Measurements from ENCODE around the gene ISOC2.
A peak's percentile ranks its signal among the peaks of the same experiment; 100 is the strongest.
"Not testable (repeated sequence)": the region's sequence is repeated elsewhere in the genome, so short reads cannot be mapped to it uniquely, and the experiment has no call there.

The ISOC2 gene

DNA sequence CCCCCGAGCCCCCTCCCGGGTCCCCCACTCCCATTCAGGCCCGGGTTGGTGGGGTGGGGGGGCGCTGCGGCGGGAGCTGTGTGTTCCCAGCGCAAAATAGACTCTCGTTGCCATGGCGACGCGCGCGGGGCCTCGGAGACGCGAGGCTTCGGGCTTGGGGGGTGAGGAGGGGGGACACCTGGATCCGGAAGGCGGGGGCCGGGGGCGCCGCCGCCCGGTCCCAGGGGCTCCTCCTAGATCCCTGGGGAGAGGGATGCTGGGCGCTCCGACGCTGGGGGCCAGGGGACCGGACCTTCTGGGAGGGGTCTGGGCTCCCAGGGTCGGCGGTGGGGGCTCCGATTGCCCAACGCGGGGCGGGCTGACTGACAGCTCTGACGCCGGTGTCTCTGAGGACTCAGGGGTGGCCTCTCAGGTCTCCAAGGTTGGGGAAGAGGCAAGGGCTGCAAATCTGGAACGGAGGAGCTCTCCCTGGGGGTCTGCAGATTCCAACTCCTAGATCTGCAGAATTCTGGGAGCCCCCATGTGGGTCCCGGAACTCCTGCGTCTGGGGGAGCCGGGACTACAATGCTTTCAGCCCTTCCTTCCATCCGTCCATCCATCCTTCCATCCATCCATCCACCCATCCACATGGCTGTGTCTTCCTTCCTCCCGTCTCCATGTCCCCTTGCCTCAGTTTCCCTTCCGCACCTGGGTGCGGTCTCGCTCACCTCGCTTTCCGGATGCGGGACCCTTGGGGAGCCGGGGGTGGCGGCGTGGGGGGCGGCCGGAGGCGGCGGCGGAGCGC lies 9.3 kb downstream of the ISOC2 start:
- no peak overlapping the region for H3K4me3 ChIP-seq (ENCODE audit: low read length)
- DNase-seq (ENCODE audit: low read depth): no peak
- peaks cover 4% of the 10 kb centered on the region for H3K36me3 ChIP-seq (ENCODE audit: control insufficient read depth, insufficient read depth, low read length, severe bottlenecking)
- H3K27me3 ChIP-seq (replicated peaks; ENCODE audit: control insufficient read depth, insufficient read depth, low read length): peaks cover 17% of the 10 kb centered on the region
- H3K9me3 ChIP-seq (ENCODE audit: control insufficient read depth, low read length): no peaks in the 10 kb centered on the region
- H3K9ac ChIP-seq (ENCODE audit: low read length): no peak overlapping the region
- no peaks in the 10 kb centered on the region for H3K4me1 ChIP-seq (ENCODE audit: control insufficient read depth, insufficient read depth, low read length)

DNA sequence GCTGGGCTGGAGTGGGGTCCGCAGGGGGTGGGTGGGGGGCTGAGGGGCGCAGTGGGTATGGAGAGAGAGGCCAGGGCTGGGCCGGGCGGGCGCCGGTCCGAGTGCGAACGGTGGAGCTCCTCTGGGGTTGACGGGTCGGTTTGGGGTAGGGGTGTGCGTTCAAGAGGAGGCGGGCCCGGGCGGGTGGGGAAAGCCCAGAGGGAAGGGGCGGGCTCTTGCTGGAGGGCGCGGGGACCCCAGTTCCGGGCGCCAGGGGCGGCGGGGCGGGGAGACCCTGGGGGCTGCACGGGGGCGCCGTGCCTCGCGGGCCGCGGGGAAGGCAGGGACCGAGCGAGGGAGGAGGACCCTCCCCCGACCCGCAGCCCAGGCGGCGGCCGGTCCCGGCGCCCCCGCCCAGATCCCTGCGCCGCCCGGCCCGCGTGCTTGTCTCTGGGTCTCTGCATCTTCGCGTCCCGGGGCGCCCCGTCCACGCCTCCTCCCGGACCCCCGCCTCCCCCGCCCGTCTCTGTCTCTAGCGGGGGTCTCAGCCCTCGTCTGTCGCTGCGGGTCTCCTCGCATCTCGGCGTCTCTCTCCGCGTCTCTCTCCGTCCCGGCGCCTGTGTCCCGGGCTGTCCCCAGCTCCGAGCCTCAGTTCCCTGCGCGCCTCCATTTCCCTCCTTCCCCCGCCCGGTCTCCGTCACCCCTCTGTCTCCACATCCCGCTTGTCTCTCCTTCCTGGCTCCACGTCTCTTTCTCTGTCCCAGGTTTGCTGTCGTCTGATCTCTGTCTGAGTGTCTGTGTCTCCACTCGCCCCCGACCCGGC lies 10.1 kb downstream of the ISOC2 start:
- Histone ChIP-seq H3K4me3 (ENCODE audit: low read length) (no peak overlapping the region), H3K4me1 (ENCODE audit: control insufficient read depth, insufficient read depth, low read length) (no peaks in the 10 kb centered on the region), H3K27me3 (replicated peaks; ENCODE audit: control insufficient read depth, insufficient read depth, low read length) (peaks cover 23% of the 10 kb centered on the region), H3K9ac (ENCODE audit: low read length) (no peak overlapping the region), H3K9me3 (ENCODE audit: control insufficient read depth, low read length) (no peaks in the 10 kb centered on the region), H3K36me3 (ENCODE audit: control insufficient read depth, insufficient read depth, low read length, severe bottlenecking) (peaks cover 4% of the 10 kb centered on the region)
- DNase-seq (ENCODE audit: low read depth): peak; percentile 38

DNA sequence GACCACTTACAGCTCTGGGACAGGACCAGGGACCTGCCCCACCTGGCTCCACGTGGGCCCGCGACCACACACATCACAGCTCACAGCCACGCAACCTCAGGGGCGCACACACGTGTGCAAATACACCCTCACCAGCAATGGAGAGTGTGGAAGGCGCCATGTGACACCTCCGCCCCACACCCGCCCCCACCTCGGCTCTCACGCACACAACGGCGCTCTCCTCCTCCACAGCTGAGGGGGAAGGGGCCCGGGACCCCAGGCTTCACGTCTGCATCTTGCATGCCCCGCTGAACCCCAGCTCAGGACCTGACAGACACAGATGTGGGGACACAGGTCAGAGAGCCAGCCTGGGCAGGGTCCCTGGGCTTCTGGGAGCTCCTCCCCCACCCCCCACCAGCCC lies 12.0 kb downstream of the ISOC2 start:
- Histone ChIP-seq H3K4me3 (ENCODE audit: low read length) (no peak overlapping the region), H3K9ac (ENCODE audit: low read length) (no peak overlapping the region), H3K36me3 (ENCODE audit: control insufficient read depth, insufficient read depth, low read length, severe bottlenecking) (no peaks in the 10 kb centered on the region), H3K27me3 (replicated peaks; ENCODE audit: control insufficient read depth, insufficient read depth, low read length) (peaks cover 37% of the 10 kb centered on the region), H3K4me1 (ENCODE audit: control insufficient read depth, insufficient read depth, low read length) (no peaks in the 10 kb centered on the region), H3K9me3 (ENCODE audit: control insufficient read depth, low read length) (no peaks in the 10 kb centered on the region)
- DNase-seq (ENCODE audit: low read depth): no peak

DNA sequence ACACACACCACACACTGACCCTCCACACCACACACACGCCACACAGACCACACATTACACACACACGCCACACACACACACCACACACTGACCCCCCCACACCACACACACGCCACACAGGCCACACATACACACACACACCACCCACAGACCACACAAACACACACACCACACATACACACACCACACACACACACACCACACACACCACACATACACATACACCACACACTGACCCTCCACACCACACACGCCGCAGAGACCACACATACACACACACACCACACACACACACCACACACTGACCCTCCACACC lies 13.3 kb downstream of the ISOC2 start:
- peaks cover 46% of the 10 kb centered on the region for H3K27me3 ChIP-seq (replicated peaks; ENCODE audit: control insufficient read depth, insufficient read depth, low read length)
- not testable (repeated sequence) for H3K9me3 ChIP-seq (ENCODE audit: control insufficient read depth, low read length); H3K36me3 ChIP-seq (ENCODE audit: control insufficient read depth, insufficient read depth, low read length, severe bottlenecking); H3K4me3 ChIP-seq (ENCODE audit: low read length); H3K4me1 ChIP-seq (ENCODE audit: control insufficient read depth, insufficient read depth, low read length); H3K9ac ChIP-seq (ENCODE audit: low read length); DNase-seq (ENCODE audit: low read depth)

DNA sequence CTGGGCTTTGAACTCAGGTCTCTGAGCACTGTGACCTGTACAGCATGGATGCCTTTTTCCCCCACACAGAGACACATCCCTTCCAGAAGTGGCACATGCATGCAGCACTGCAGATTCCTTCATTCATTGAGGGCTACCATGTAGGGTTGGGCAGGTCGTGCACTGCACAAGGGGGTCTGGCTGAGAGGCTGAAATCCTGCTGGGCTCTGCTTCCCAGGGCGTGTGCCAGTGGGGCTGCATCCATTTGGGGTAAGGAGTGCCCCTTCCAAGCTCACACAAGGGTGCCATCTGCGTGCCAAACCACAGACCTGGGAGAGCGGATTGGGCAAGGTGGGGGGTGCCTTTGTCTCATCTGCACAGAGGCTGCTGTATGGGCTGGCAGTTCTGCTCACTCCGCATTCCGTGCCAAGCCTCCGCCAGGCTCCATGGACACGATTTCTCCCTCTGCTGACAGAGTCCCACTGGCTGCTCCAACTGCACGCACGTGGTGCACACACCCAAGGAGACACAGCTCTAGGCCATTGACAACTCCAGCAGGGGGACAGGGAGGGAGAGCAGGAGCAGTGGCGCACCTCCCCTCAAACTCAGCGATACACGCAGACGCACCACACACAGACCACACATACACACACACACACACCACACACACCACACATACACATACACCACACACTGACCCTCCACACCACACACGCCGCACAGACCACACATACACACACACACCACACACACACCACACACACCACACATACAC lies 13.8 kb downstream of the ISOC2 start:
- peak; percentile 54 for DNase-seq (ENCODE audit: low read depth)
- Histone ChIP-seq H3K36me3 (ENCODE audit: control insufficient read depth, insufficient read depth, low read length, severe bottlenecking) (no peaks in the 10 kb centered on the region), H3K9me3 (ENCODE audit: control insufficient read depth, low read length) (no peaks in the 10 kb centered on the region), H3K9ac (ENCODE audit: low read length) (no peak overlapping the region), H3K4me3 (ENCODE audit: low read length) (no peak overlapping the region), H3K4me1 (ENCODE audit: control insufficient read depth, insufficient read depth, low read length) (no peaks in the 10 kb centered on the region), H3K27me3 (replicated peaks; ENCODE audit: control insufficient read depth, insufficient read depth, low read length) (peaks cover 46% of the 10 kb centered on the region)

DNA sequence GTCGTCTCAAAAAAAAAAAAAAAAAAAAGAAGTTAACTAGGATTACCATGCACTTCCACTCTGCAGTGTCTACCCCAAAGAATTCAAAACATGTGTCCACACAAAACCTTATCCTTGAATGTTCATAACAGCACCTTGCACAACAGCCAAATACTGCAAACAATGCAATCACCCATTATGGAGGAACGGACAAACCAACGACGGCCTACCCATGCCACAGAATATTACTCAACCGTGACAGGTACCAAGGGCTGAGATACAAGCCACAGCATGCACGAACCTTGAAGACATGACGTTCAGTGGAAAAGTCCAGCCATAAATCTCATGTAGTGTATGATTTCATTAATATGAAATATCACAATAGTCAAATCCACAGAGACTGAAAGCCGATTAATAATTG lies 15.4 kb downstream of the ISOC2 start:
- Histone ChIP-seq H3K36me3 (ENCODE audit: control insufficient read depth, insufficient read depth, low read length, severe bottlenecking) (no peaks in the 10 kb centered on the region), H3K4me1 (ENCODE audit: control insufficient read depth, insufficient read depth, low read length) (no peaks in the 10 kb centered on the region), H3K9ac (ENCODE audit: low read length) (no peak overlapping the region), H3K9me3 (ENCODE audit: control insufficient read depth, low read length) (no peaks in the 10 kb centered on the region), H3K4me3 (ENCODE audit: low read length) (no peak overlapping the region), H3K27me3 (replicated peaks; ENCODE audit: control insufficient read depth, insufficient read depth, low read length) (peaks cover 56% of the 10 kb centered on the region)
- DNase-seq (ENCODE audit: low read depth): no peak

DNA sequence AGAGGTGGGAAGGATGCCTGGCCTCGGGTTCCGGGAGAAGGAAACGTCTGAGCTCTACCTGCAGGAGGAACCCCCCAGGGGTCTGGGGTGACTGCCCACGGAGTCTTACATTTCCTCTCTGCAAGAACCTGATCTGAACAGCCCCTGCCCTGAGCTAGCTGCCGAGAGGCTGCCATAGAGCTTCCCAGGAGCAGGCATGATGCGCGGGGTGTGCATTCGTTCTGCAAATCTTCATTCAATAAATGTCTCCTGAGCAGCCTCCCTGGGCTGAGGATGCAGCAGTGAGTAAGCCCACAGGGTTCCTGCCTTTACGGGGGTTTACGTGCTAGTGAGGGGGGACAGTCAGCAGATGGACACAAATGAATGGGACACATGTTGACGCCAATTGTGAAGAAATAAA lies 16.8 kb downstream of the ISOC2 start:
- Histone ChIP-seq H3K4me1 (ENCODE audit: control insufficient read depth, insufficient read depth, low read length) (no peaks in the 10 kb centered on the region), H3K9ac (ENCODE audit: low read length) (no peak overlapping the region), H3K4me3 (ENCODE audit: low read length) (no peak overlapping the region), H3K9me3 (ENCODE audit: control insufficient read depth, low read length) (no peaks in the 10 kb centered on the region), H3K27me3 (replicated peaks; ENCODE audit: control insufficient read depth, insufficient read depth, low read length) (peaks cover 62% of the 10 kb centered on the region), H3K36me3 (ENCODE audit: control insufficient read depth, insufficient read depth, low read length, severe bottlenecking) (no peaks in the 10 kb centered on the region)
- no peak for DNase-seq (ENCODE audit: low read depth)

DNA sequence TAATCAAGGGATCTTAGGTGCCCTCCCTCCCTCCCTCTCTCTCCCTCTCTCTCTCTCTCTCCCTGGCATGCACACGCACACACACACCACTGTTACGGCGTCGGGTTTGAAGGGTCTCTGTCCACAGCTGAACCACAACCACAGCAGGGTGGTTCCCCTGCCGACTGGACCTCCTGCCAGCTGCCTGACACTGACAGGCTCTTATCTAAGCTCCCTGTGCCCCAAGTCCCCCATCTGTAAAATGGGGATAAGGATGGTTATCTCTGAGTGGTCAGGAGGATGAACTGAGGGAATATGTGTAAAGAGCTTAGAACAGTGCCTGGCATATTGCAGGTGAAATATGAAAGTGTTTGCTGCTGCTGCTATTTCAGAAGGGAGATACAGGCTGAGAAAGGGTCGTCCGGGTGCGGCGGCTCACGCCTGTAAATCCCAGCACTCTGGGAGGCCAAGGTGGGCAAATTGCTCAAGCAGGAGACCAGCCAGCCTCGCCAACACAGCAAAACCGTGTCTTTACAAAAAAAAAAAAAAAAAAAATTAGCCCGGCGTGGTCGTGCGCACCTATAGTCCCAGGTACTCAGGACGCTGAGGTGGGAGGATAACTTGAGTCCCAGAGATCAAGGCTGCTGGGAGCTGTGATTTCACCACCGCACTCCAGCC lies 17.5 kb downstream of the ISOC2 start:
- Histone ChIP-seq H3K4me1 (ENCODE audit: control insufficient read depth, insufficient read depth, low read length) (no peaks in the 10 kb centered on the region), H3K27me3 (replicated peaks; ENCODE audit: control insufficient read depth, insufficient read depth, low read length) (peaks cover 62% of the 10 kb centered on the region), H3K4me3 (ENCODE audit: low read length) (no peak overlapping the region), H3K9ac (ENCODE audit: low read length) (no peak overlapping the region), H3K9me3 (ENCODE audit: control insufficient read depth, low read length) (no peaks in the 10 kb centered on the region), H3K36me3 (ENCODE audit: control insufficient read depth, insufficient read depth, low read length, severe bottlenecking) (no peaks in the 10 kb centered on the region)
- DNase-seq (ENCODE audit: low read depth): no peak

DNA sequence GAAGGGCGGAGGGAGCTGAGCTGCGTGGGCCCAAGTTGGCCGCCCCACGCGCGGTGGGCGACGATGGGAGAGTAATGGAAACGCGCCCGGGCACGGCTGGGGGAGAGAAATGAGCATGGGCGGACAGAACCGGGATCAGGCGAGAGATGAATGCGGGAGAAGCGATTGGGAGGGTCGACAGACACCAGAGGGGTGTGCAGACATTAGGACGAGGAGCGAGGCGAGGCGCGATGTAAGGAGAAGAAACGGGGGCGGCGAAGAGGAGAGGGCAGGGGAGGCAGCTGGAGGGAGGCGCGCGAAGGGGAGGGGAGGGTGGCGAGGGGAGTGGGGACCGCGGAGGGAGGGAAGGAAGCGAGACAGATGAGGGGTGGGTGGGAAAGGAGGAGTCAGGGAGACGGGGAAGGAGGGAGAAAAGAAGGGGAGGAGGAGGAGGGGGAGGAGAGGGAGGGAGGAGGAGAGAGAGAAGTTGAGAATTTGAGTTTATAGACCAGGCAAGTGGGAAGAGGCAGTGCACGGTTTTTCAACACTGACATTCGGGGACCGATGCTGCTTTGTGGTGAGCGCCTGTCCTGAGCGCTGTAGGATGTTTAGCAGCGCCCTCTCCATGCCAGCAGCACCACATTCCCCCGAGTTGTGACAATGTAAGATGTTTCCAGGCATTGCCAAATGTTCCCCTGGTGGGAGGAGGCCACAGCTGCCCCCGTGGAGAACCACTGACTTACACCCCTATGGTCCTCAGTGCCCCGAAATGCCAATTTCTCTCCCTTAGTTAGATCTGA lies 18.2 kb downstream of the ISOC2 start, which contains the start of gene SHISA7:
TSS of gene SHISA7 (minus strand) at position 256 of the 779 bp plus-strand sequence. CDS start 437 bp downstream, outside the sequence.
- Histone ChIP-seq H3K27me3 (replicated peaks; ENCODE audit: control insufficient read depth, insufficient read depth, low read length) (peaks cover 69% of the 10 kb centered on the region), H3K9ac (ENCODE audit: low read length) (no peak within 1 kb of the TSS), H3K9me3 (ENCODE audit: control insufficient read depth, low read length) (no peaks in the 10 kb centered on the region), H3K4me1 (ENCODE audit: control insufficient read depth, insufficient read depth, low read length) (no peaks in the 10 kb centered on the region), H3K36me3 (ENCODE audit: control insufficient read depth, insufficient read depth, low read length, severe bottlenecking) (no peaks in the 10 kb centered on the region), H3K4me3 (ENCODE audit: low read length) (no peak within 1 kb of the TSS)
- DNase-seq (ENCODE audit: low read depth): no peak

DNA sequence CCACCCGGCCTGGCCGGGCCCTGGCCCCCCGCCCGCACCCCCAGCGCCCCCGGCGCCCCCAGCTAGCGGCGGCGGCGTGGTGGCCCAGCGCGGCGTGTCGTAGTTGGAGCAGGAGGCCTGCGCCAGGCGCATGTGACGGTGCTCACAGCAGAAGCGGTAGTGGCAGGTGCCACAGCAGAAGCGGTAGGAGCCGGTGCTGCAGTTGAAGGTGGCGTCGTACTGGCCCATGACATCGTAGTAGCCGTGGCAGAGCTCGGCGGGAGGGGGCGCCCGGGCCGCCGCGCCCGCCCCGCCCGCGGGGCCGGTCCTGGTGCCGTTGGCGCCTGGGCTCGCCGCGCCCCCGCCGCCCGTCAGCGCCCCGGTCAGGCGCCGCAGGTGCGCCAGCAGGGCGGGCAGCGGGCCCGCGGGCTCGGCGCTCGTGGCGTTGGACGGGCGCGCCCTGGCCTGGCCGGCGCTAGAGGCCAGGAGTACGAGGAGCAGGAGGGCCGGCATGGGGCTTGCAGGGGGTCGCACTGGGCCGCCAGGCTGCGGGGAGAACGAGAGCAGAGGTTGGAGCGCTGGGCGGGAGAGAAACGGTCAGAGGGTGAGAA lies 19.0 kb downstream of the ISOC2 start:
- Histone ChIP-seq H3K36me3 (ENCODE audit: control insufficient read depth, insufficient read depth, low read length, severe bottlenecking) (no peaks in the 10 kb centered on the region), H3K4me1 (ENCODE audit: control insufficient read depth, insufficient read depth, low read length) (no peaks in the 10 kb centered on the region), H3K9me3 (ENCODE audit: control insufficient read depth, low read length) (no peaks in the 10 kb centered on the region), H3K27me3 (replicated peaks; ENCODE audit: control insufficient read depth, insufficient read depth, low read length) (peaks cover 71% of the 10 kb centered on the region), H3K9ac (ENCODE audit: low read length) (no peak overlapping the region), H3K4me3 (ENCODE audit: low read length) (no peak overlapping the region)
- DNase-seq (ENCODE audit: low read depth): no peak

Measured in adipocyte (in vitro differentiated cells).